Gastroesophageal sphincter (tissue), 3 donors: ENCODE data around the gene CDK14.

Source experiments
- CTCF ChIP-seq, 4 experiments: fragments of 200-600 bp in 2 of 4; fragments of 450-650 bp in 2 of 4; sonication (generic) in 1 of 4; IDR thresholded peaks; one replicate each; pipeline ENCODE4 v1.5.1; 2017 to 2019; ENCODE audit warnings: antibody characterized with exemption in 4 of 4, mild to moderate bottlenecking in 2 of 4, moderate library complexity in 2 of 4
- POLR2AphosphoS5 ChIP-seq: sonication (generic); formaldehyde crosslinking; IDR thresholded peaks from one replicate; pipeline ENCODE4 v1.6.1; 2017; ENCODE audit warnings: antibody characterized with exemption

GRCh38 chr7:91109200-91109599 lies 513.1 kb downstream of the CDK14 start:
- no peak for TF ChIP-seq POLR2AphosphoS5
- no peak for TF ChIP-seq CTCF (IDR thresholded peaks at IDR 0.05)
